Pancreas (tissue), 10 donors: ENCODE results near the gene MAPK1IP1L. TPM values are rescaled to one million over a fixed set of nuclear protein-coding genes. Genes with fewer than 3 reads are reported as not detected.

Experiments
- ATAC-seq, 4 donors: fragments of 200-7000 bp; cut with Tn5 transposase; one replicate each; pipeline versions ENCODE4 v1.8.0 to v1.9.1; 2020; ENCODE audit warnings: mild to moderate bottlenecking in 4 of 4, moderate library complexity in 4 of 4
- DNase-seq, 6 donors: peaks; one replicate each; pipeline ENCODE4 v3.0.0-alpha.2; 2020
- FAIRE-seq: peaks from 2 replicates; lab custom pipeline; 2012; peaks lifted over from hg19 to GRCh38; lab: Jason Lieb, UNC
- H3K27ac ChIP-seq, 4 donors: fragments of 200-600 bp; sonication (generic); 1 replicate in 3 of 4; 2 replicates in 1 of 4; pipeline versions ENCODE4 v1.5.0 to v1.8.0; 2020
- H3K27me3 ChIP-seq, 4 donors: fragments of 200-600 bp; one replicate each; pipeline ENCODE4 v1.8.0; 2021
- H3K36me3 ChIP-seq, 3 donors: fragments of 200-600 bp; sonication (generic) in 1 of 3; one replicate each; pipeline versions ENCODE4 v1.5.0 to v1.8.0; 2020 to 2021
- H3K4me1 ChIP-seq, 3 donors: fragments of 200-600 bp; one replicate each; pipeline ENCODE4 v1.8.0; 2021
- H3K4me3 ChIP-seq, 4 donors: fragments of 200-600 bp; sonication (generic) in 2 of 4; one replicate each; pipeline versions ENCODE4 v1.5.0 to v1.8.0; 2020 to 2021
- H3K9me3 ChIP-seq, 4 donors: fragments of 200-600 bp; one replicate each; pipeline ENCODE4 v1.8.0; 2021
- CTCF ChIP-seq, 4 donors: fragments of 200-600 bp; sonication (generic) in 3 of 4; IDR thresholded peaks; one replicate each; pipeline versions ENCODE4 v1.5.0 to v1.8.0; 2021; ENCODE audit warnings: antibody characterized with exemption in 4 of 4
- WGBS, 2 donors: extraction: QIAGEN DNeasy Blood & Tissue Kit; methylation state at CpG; one replicate each; pipeline ENCODE4 v1.1.7; 2013; 5-methylcytosine and 5-hydroxymethylcytosine counted together
- intact Hi-C, 3 donors: fragments of 100-400 bp; cut with DNase I; formaldehyde crosslinking; loops; one replicate each; pipeline versions ENCODE4 v1.11.1 to v1.14.2; 2022
- polyA plus RNA-seq, 2 donors: library from polyadenylated mRNA; stranded (reverse); fragments of 200-250 nt; gene quantifications; one replicate each; pipeline ENCODE4 v1.2.3, GENCODE V29; 2013
- total RNA-seq, 6 donors: library from RNA; stranded (reverse); fragmentation: NEBNext Ultra II Directional in 4 of 6; extraction: Animal tissue kit (Norgen Biotek cat#: 25700) in 4 of 6; gene quantifications; one replicate each; pipeline versions ENCODE4 v1.2.1 to v1.2.4, GENCODE V29; 2021 to 2023
- donor health status: healthy with polysubstance abuse.
- donor health status: DM: no; HTN: no; CAD: no; lungs with moderate emphysema.
- donor health status: DM: no; HTN: no; CAD: no.
- donor health status: control.
- donor health status: control.
- donor health status: Bipolar disorder and iron deficiency.
- donor health status: DM: yes; HTN: yes; CAD: no.
- donor health status: DM: no; HTN: no; CAD: no.
- donor health status: DM: no; HTN: no; CAD: no.
- donor health status: DM: yes; HTN: yes; CAD: no.

Gene MAPK1IP1L
- total and polyA plus RNA-seq, 8 donors = 12.9 to 29.7 (median 23.1) TPM

- no peak for TF ChIP-seq CTCF (IDR thresholded peaks at IDR 0.05)
- Histone ChIP-seq H3K27ac (no peak overlapping the region), H3K9me3 (no peaks in the 10 kb centered on the region), H3K4me1 (no peaks in the 10 kb centered on the region), H3K4me3 (no peak overlapping the region), H3K27me3 (no peaks in the 10 kb centered on the region), H3K36me3 (no peaks in the 10 kb centered on the region)
- ATAC-seq = peak in 1 of 4 donors; percentile 14
- no peak for FAIRE-seq
- 78% methylated on average over 4 of the region's 4 CpGs for WGBS, 2 donors
- DNase-seq = no peak
- intact Hi-C loops = no loop called here
These were observed 19.5 kb downstream of the MAPK1IP1L start for GRCh38 chr14:55070981-55071411.

- H3K9me3 ChIP-seq = no peaks in the 10 kb centered on the region
- WGBS, 2 donors = 38 to 51% methylated on average over 10 of the region's 10 CpGs
- H3K27ac ChIP-seq = no peak overlapping the region
- no peak for TF ChIP-seq CTCF (IDR thresholded peaks at IDR 0.05)
- H3K4me3 ChIP-seq = no peak overlapping the region
- intact Hi-C loops = no loop called here
- no peaks in the 10 kb centered on the region for H3K36me3 ChIP-seq
- FAIRE-seq (no peak), ATAC-seq (peak in 3 of 4 donors; percentile 44 to 71 (median 56)), DNase-seq (no peak)
- no peaks in the 10 kb centered on the region for H3K27me3 ChIP-seq
- H3K4me1 ChIP-seq = no peaks in the 10 kb centered on the region
These were observed 20.6 kb downstream of the MAPK1IP1L start for GRCh38 chr14:55071870-55072640.

GRCh38 chr14:55073856-55074255, 22.4 kb downstream of the MAPK1IP1L start:
- no peak overlapping the region for H3K4me3 ChIP-seq
- intact Hi-C loops = no loop called here
- H3K36me3 ChIP-seq = no peaks in the 10 kb centered on the region
- no peak overlapping the region for H3K27ac ChIP-seq
- WGBS, 2 donors = 32 to 37% methylated on average over 2 of the region's 2 CpGs
- no peak for TF ChIP-seq CTCF (IDR thresholded peaks at IDR 0.05)
- DNase-seq = no peak
- no peaks in the 10 kb centered on the region for H3K27me3 ChIP-seq
- no peaks in the 10 kb centered on the region for H3K4me1 ChIP-seq
- no peak for FAIRE-seq
- H3K9me3 ChIP-seq = no peaks in the 10 kb centered on the region
- ATAC-seq = no peak

- 30 to 36% methylated on average over 5 of the region's 5 CpGs for WGBS, 2 donors
- FAIRE-seq (no peak), ATAC-seq (no peak), DNase-seq (no peak)
- no peak for TF ChIP-seq CTCF (IDR thresholded peaks at IDR 0.05)
- intact Hi-C loops = no loop called here
- Histone ChIP-seq H3K27me3 (no peaks in the 10 kb centered on the region), H3K36me3 (no peaks in the 10 kb centered on the region), H3K4me1 (no peaks in the 10 kb centered on the region), H3K27ac (no peak overlapping the region), H3K4me3 (no peak overlapping the region), H3K9me3 (no peaks in the 10 kb centered on the region)
These were observed 23.2 kb downstream of the MAPK1IP1L start for GRCh38 chr14:55074662-55075061.

- TF ChIP-seq CTCF (IDR thresholded peaks at IDR 0.05) = no peak
- intact Hi-C loops = no loop called here
- DNase-seq (no peak), ATAC-seq (no peak), FAIRE-seq (no peak)
- Histone ChIP-seq H3K9me3 (no peaks in the 10 kb centered on the region), H3K4me3 (no peak overlapping the region), H3K27ac (no peak overlapping the region), H3K27me3 (no peaks in the 10 kb centered on the region), H3K4me1 (no peaks in the 10 kb centered on the region), H3K36me3 (no peaks in the 10 kb centered on the region)
- 84 to 88% methylated on average over 3 of the region's 3 CpGs for WGBS, 2 donors
These were observed 24.3 kb downstream of the MAPK1IP1L start for GRCh38 chr14:55075628-55076175.
